Measurements from ENCODE around the gene CDK11A. TPM values are rescaled to one million over a fixed set of nuclear protein-coding genes. Genes with fewer than 3 reads are reported as not detected.

Gene CDK11A
- total and polyA plus RNA-seq, 2 of the 8 experiments (the other 6 are each of a cell fraction or from before 2014, with no cell fraction given): 15.0 to 45.6 TPM

- POLR2A ChIA-PET (ENCODE audit: partially characterized antibody): no interaction called here
- Histone ChIP-seq H2AK5ac (ENCODE audit: low read depth, low read length) (no peak overlapping the region), H3K27me3 (replicated peaks in 1 of 4; ENCODE audit: control insufficient read depth in 3 of 4, extremely low read depth in 1 of 4, insufficient read depth in 3 of 4, low read length in 3 of 4) (no peaks in the 10 kb centered on the region), H2AFZ (ENCODE audit: low read length) (no peak overlapping the region), H3K36me3 (ENCODE audit: control insufficient read depth in 2 of 4, insufficient read depth in 4 of 4, low read length in 3 of 4) (peaks cover 0 to 28% (median 8%) of the 10 kb centered on the region in 4 experiments; a peak in 4 of 8 replicates), H3K27ac (ENCODE audit: low read depth, low read length) (no peak overlapping the region), H3K9ac (replicated peaks in 1 of 4; ENCODE audit: extremely low read depth in 1 of 4, low read depth in 3 of 4, low read length in 3 of 4) (no peak overlapping the region), H2BK15ac (ENCODE audit: low read length) (no peak overlapping the region), H4K20me1 (replicated peaks in 1 of 2; ENCODE audit: control insufficient read depth in 1 of 2, insufficient read depth in 2 of 2, low read length in 2 of 2) (peaks cover 0 to 6% of the 10 kb centered on the region in 2 experiments), H2BK120ac (replicated peaks; ENCODE audit: low read depth, low read length) (no peak overlapping the region), H3K4me2 (ENCODE audit: insufficient read depth in 1 of 2, low read depth in 2 of 2, low read length in 2 of 2) (no peak overlapping the region), H3K4me3 (ENCODE audit: extremely low read depth in 1 of 4, insufficient read depth in 2 of 4, low read depth in 3 of 4, low read length in 4 of 4) (no peak overlapping the region), H4K91ac (replicated peaks; ENCODE audit: insufficient read length, low read length) (no peak overlapping the region), H3K23me2 (ENCODE audit: low read depth, low read length) (no peaks in the 10 kb centered on the region), H3K56ac (replicated peaks; ENCODE audit: insufficient read length, low read depth, low read length) (no peak overlapping the region), H3K4ac (replicated peaks; ENCODE audit: insufficient read length, low read depth, low read length) (no peak overlapping the region), H3K18ac (ENCODE audit: extremely low read depth, low read length) (no peak overlapping the region), H3K4me1 (replicated peaks in 1 of 4; ENCODE audit: control insufficient read depth in 3 of 4, insufficient read depth in 4 of 4, low read length in 3 of 4) (no peaks in the 10 kb centered on the region), H3K9me3 (ENCODE audit: insufficient read depth in 2 of 2, low read depth in 1 of 2, low read length in 1 of 2) (no peaks in the 10 kb centered on the region), H3K23ac (ENCODE audit: insufficient read length) (no peak overlapping the region), H3K14ac (ENCODE audit: insufficient read length) (no peak overlapping the region), H4K5ac (ENCODE audit: insufficient read length, low read depth, low read length) (no peak overlapping the region), H2BK20ac (ENCODE audit: low read length) (no peak overlapping the region), H4K8ac (ENCODE audit: extremely low read depth, insufficient read depth, low read length) (no peak overlapping the region), H2BK12ac (ENCODE audit: low read depth, low read length) (no peak overlapping the region), H3K79me1 (ENCODE audit: low read depth, low read length) (no peaks in the 10 kb centered on the region), H2BK5ac (ENCODE audit: low read depth, low read length) (no peak overlapping the region), H3K79me2 (ENCODE audit: control insufficient read depth in 1 of 2, insufficient read depth in 2 of 2, low read length in 2 of 2) (no peaks in the 10 kb centered on the region)
- no peak for TF ChIP-seq YY1 (IDR thresholded peaks at IDR 0.05; ENCODE audit: low read depth, low read length)
- CTCF ChIA-PET (ENCODE audit: partially characterized antibody): no interaction called here
- 88% methylated on average over 24 of the region's 25 CpGs; no CpG with 5 or more reads in 1 of the 2 experiments for whole genome bisulfite sequencing, 2 experiments (ENCODE audit: extremely low coverage in 1 of 2, insufficient coverage in 1 of 2, insufficient read length in 1 of 2, insufficient replicate concordance in 2 of 2, low coverage in 1 of 2, low lambda C conversion rate in 2 of 2, missing lambda C conversion rate in 1 of 2)
- no peak for DNase-seq (ENCODE audit: low read depth in 1 of 2, low spot score in 2 of 2)
- no peak for FAIRE-seq
Observed at GRCh38 chr1:1672181-1672965, 51.8 kb downstream of the CDK11A start.
